Measurements from ENCODE around the gene HOXA13.

The HOXA13 gene

GRCh38 chr7:27241189-27242056 is 41.5 kb upstream of the HOXA13 start:
- no peak overlapping the region for H3K4me3 Mint-ChIP-seq
- no peaks in the 10 kb centered on the region for H3K9me3 Mint-ChIP-seq
- no peaks in the 10 kb centered on the region for H3K36me3 Mint-ChIP-seq
- H3K27me3 Mint-ChIP-seq = peaks cover 58% of the 10 kb centered on the region
- H3K4me1 Mint-ChIP-seq = peaks cover 31% of the 10 kb centered on the region
- H3K27ac Mint-ChIP-seq = peak overlapping the region; percentile 30

DNA sequence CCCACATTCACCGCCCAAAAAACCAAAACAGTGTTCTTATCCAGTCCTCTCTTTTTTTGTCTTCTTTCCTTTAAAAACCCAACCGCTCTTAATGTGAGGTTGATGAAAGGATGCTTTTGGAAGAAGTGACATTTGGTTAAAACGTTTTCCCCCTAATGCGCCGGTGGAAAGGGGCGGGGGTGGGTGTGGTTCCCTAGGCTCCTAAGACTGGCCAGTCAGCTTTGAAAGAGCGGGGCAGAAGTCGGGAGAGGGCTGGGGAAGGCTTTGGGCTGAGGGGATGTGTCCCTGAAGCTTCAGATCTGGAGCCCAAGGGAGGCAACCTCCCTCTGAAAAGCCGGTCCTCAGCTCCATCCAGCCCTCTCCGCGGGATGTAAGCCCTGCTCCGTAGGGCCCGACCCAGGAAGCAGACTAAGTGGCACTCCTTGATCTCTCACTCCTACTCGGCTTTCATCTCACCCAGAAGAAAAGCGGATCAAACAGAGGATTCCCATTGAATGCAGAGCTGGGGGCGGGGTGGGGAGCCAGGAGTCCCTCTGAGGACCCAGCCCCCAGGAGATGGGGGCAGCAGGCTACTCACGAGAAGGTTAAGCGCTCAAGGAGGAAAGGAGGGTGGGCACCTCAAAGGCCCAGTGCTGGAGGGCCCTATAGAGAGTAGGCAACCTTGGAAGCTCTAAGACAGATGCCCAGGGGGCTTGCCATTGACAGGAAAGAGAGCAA is 40.3 kb upstream of the HOXA13 start:
- Mint-ChIP-seq H3K9me3 (no peaks in the 10 kb centered on the region), H3K36me3 (no peaks in the 10 kb centered on the region), H3K27me3 (peaks cover 63% of the 10 kb centered on the region), H3K4me1 (peaks cover 38% of the 10 kb centered on the region), H3K27ac (no peak overlapping the region), H3K4me3 (peak overlapping the region; percentile 73)

DNA sequence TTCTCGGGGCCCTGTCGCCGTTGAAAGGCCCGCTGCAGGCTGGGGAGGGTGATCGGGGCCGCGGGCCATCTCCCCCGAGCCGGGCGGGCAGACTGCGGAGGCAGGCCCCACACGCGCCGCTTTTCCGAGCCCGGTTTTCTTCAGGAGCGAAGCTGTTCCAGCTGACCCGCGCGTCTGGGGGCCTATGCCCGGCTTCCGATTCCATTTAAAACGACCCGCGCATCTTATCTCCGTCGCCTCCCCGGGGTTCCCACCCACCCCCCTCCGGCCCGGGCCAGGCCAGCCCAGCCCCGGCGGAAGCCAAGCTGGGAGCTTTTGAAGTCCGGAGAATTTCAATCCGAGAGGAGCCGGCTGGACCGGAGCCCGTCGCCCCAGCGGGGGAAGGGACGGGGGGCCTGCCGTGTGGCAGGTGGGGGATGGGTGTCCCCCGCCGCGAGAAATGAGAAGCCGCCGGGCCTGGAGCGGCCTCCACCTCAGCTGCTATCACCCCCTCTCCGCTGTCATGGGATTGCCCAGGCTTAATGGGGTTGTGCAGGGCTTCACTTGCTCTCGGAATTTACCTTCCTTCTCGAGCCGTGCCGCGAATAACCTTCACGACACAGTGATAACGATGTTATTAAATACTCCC is 39.6 kb upstream of the HOXA13 start:
- peak overlapping the region; percentile 73 for H3K4me3 Mint-ChIP-seq
- no peaks in the 10 kb centered on the region for H3K9me3 Mint-ChIP-seq
- H3K27ac Mint-ChIP-seq = no peak overlapping the region
- H3K4me1 Mint-ChIP-seq = peaks cover 33% of the 10 kb centered on the region
- peaks cover 62% of the 10 kb centered on the region for H3K27me3 Mint-ChIP-seq
- H3K36me3 Mint-ChIP-seq = no peaks in the 10 kb centered on the region

DNA sequence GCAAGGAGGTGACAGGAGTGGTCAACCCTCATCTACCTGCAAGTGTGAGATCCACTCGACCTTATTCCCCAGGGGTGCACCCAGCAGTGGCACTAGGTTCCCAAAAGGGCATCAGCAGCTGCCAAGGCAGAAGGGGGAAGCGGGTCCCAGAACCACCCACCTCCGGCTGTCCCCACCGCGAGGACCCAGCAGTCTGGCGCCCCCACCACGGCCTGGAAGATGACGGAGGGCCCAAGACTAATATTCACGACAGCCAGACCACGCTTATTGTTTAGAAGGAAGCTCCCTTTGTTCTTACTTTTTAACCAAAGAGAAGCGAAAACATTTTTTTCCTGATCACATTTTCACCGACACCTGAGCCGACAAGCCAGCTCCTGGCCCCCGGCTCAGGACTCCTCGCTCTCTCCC is 39.1 kb upstream of the HOXA13 start:
- H3K9me3 Mint-ChIP-seq = no peaks in the 10 kb centered on the region
- no peaks in the 10 kb centered on the region for H3K36me3 Mint-ChIP-seq
- H3K27me3 Mint-ChIP-seq = peaks cover 64% of the 10 kb centered on the region
- no peak overlapping the region for H3K27ac Mint-ChIP-seq
- H3K4me1 Mint-ChIP-seq = peaks cover 33% of the 10 kb centered on the region
- H3K4me3 Mint-ChIP-seq = peak overlapping the region; percentile 42

- H3K36me3 Mint-ChIP-seq = no peaks in the 10 kb centered on the region
- no peak overlapping the region for H3K4me3 Mint-ChIP-seq
- peaks cover 28% of the 10 kb centered on the region for H3K4me1 Mint-ChIP-seq
- no peak overlapping the region for H3K27ac Mint-ChIP-seq
- no peaks in the 10 kb centered on the region for H3K9me3 Mint-ChIP-seq
- peaks cover 59% of the 10 kb centered on the region for H3K27me3 Mint-ChIP-seq
These were observed 37.9 kb upstream of the HOXA13 start for GRCh38 chr7:27237735-27238334.

- peak overlapping the region; percentile 15 for H3K4me3 Mint-ChIP-seq
- H3K9me3 Mint-ChIP-seq = no peaks in the 10 kb centered on the region
- no peak overlapping the region for H3K27ac Mint-ChIP-seq
- peaks cover 45% of the 10 kb centered on the region for H3K27me3 Mint-ChIP-seq
- H3K4me1 Mint-ChIP-seq = peaks cover 18% of the 10 kb centered on the region
- no peaks in the 10 kb centered on the region for H3K36me3 Mint-ChIP-seq
These were observed 35.8 kb upstream of the HOXA13 start for GRCh38 chr7:27235387-27236311.

GRCh38 chr7:27229448-27229847 is 29.6 kb upstream of the HOXA13 start:
- Mint-ChIP-seq H3K27me3 (peaks cover 36% of the 10 kb centered on the region), H3K9me3 (no peaks in the 10 kb centered on the region), H3K4me3 (no peak overlapping the region), H3K36me3 (no peaks in the 10 kb centered on the region), H3K27ac (no peak overlapping the region), H3K4me1 (no peaks in the 10 kb centered on the region)

DNA sequence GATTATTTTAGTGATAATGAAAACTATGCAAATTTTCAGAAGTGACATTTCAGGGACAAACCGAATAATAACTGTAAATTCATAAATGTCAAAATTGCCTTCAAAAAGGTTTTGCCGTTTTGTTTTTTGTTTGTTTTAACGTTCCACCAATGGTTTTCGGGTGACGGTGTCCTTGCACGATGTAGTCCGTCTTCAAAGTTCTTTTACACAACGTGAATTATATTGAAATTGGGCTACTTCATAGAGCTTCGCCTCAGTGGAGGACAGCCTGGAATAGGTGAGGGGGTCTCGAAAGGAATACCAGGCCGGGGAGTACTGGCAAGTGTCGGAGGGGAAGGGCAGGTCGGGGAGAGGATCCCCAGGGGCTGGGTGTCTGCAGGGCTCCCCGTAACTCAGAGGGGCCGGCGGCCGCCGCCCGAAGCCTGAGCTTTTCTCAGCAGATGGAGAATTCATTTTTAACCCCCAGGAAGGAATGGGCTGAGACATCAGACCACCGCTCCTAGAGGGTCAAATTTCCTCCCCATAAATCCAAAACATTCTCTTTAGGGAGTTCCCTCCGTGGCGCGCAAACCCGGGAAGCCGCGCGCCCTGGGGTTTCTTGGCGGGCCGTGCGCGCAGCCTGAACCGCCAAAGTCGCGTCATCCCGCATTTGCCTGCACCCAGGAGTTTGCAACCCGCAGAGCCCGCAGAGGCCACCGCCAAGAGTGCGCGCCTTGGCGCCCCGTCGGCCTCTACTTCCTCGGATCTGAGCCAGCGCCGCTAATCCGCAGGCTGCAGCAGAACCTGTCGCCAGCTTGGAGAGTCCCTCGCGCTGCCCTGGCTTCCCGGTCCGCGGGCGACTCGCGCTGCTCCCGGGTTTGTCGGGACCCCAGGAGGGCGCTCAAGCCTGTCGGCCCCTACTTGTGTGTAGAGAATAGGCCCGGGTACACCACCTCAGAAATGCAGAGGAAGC is 25.4 kb upstream of the HOXA13 start:
- H3K4me1 Mint-ChIP-seq = no peaks in the 10 kb centered on the region
- H3K27ac Mint-ChIP-seq = no peak overlapping the region
- no peaks in the 10 kb centered on the region for H3K36me3 Mint-ChIP-seq
- no peak overlapping the region for H3K4me3 Mint-ChIP-seq
- no peaks in the 10 kb centered on the region for H3K9me3 Mint-ChIP-seq
- H3K27me3 Mint-ChIP-seq = peaks cover 55% of the 10 kb centered on the region

DNA sequence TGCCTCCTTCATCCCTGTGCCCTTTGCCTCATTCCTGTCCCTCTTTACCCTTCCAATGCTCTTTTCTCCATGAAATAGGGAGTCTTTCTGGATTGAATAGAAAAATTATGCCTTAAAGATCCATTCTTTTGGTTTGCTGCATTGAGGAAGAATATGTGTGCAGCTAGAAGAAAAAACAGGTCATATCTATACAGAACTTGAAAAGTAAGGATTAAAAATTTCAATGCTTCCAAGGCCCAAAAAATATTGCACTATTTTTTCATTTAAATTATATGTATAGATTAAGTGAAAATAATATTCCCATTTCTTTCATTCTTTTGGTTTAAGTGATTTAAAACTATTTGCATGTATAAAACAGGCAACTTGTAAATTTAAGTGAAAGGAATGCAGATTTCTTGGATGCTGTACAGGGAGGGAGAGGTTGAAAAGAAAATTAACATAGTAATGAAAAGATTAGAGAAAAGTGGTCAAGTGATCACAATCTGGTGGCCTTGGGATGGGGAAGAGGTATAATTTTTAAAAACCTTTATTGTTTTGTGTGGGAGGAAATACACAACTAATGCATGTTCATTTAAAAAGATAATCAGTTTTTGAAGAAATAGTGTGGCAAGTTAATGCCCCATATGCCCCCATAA is 24.2 kb upstream of the HOXA13 start:
- Mint-ChIP-seq H3K27ac (no peak overlapping the region), H3K4me1 (no peaks in the 10 kb centered on the region), H3K27me3 (peaks cover 60% of the 10 kb centered on the region)

DNA sequence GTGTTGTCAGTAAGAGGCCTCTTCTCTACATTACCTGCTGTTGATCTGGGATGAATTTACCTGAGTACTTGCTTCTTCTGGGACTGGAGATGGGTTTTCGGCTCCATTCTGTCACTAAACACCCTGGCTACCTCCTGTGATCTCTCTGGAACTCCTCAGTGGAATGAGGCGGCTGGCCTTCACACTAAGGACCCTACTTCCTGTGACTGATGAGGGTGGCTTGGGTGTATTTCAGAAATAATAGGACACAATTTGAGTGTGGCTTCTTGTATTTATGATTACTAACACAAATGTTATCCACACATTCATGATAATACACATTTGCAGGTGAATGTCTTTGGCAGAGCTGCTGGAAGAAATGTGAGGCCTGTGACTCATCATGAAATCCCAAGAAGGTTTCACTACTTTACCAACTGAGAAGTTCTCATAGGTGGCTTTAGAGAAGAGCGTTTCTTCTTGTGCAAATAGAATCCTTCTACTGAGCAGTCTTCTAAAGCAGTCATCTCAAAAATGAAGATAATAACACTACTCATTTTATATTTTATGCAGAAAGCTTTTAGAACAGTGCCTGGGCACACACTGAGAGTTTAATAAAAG is 21.4 kb upstream of the HOXA13 start:
- Mint-ChIP-seq H3K9me3 (no peaks in the 10 kb centered on the region), H3K4me3 (no peak overlapping the region)

More for the DNA sequence above, 24.2 kb upstream of the HOXA13 start:
- H3K36me3 Mint-ChIP-seq = no peaks in the 10 kb centered on the region
- no peak overlapping the region for H3K4me3 Mint-ChIP-seq
- no peaks in the 10 kb centered on the region for H3K9me3 Mint-ChIP-seq

GRCh38 chr7:27220440-27220955 is 20.6 kb upstream of the HOXA13 start:
- Mint-ChIP-seq H3K27ac (no peak overlapping the region), H3K4me1 (no peaks in the 10 kb centered on the region), H3K9me3 (no peaks in the 10 kb centered on the region), H3K4me3 (no peak overlapping the region), H3K27me3 (peaks cover 60% of the 10 kb centered on the region), H3K36me3 (no peaks in the 10 kb centered on the region)

More for the DNA sequence above, 21.4 kb upstream of the HOXA13 start:
- H3K4me1 Mint-ChIP-seq = no peaks in the 10 kb centered on the region
- H3K27me3 Mint-ChIP-seq = peaks cover 53% of the 10 kb centered on the region
- no peaks in the 10 kb centered on the region for H3K36me3 Mint-ChIP-seq
- no peak overlapping the region for H3K27ac Mint-ChIP-seq

GRCh38 chr7:27219821-27220220 is 19.9 kb upstream of the HOXA13 start:
- no peaks in the 10 kb centered on the region for H3K9me3 Mint-ChIP-seq
- H3K27ac Mint-ChIP-seq = no peak overlapping the region
- no peaks in the 10 kb centered on the region for H3K4me1 Mint-ChIP-seq
- peaks cover 63% of the 10 kb centered on the region for H3K27me3 Mint-ChIP-seq
- no peaks in the 10 kb centered on the region for H3K36me3 Mint-ChIP-seq
- no peak overlapping the region for H3K4me3 Mint-ChIP-seq

GRCh38 chr7:27217951-27218350 is 18.1 kb upstream of the HOXA13 start:
- Mint-ChIP-seq H3K4me3 (no peak overlapping the region), H3K4me1 (peaks cover under 1% of the 10 kb centered on the region), H3K27me3 (peaks cover 65% of the 10 kb centered on the region), H3K27ac (no peak overlapping the region), H3K9me3 (no peaks in the 10 kb centered on the region), H3K36me3 (no peaks in the 10 kb centered on the region)
